Gastroesophageal sphincter (tissue), 4 donors: Measurements from ENCODE around the gene CCNDBP1. TPM values are rescaled to one million over a fixed set of nuclear protein-coding genes. Genes with fewer than 3 reads are reported as not detected.

ENCODE experiments used
- ATAC-seq: fragments of 150-250 bp; one replicate; pipeline ENCODE4 v1.9.1; 2016; ENCODE audit warnings: mild to moderate bottlenecking, moderate library complexity
- H3K27ac ChIP-seq, 4 donors: fragments of 200-600 bp; sonication (generic) in 3 of 4; 1 replicate in 3 of 4; 2 replicates in 1 of 4; pipeline ENCODE4 v1.5.1; 2016 to 2019
- H3K27me3 ChIP-seq: fragments of 200-600 bp; sonication (generic); one replicate; pipeline ENCODE4 v1.5.1; 2019
- H3K36me3 ChIP-seq, 2 donors: fragments of 200-600 bp; sonication (generic); one replicate each; pipeline ENCODE4 v1.5.1; 2019; ENCODE audit warnings: control low read depth in 1 of 2
- H3K4me1 ChIP-seq, 3 donors: fragments of 200-600 bp; sonication (generic); 1 replicate in 2 of 3; 2 replicates in 1 of 3; pipeline ENCODE4 v1.5.1; 2016 to 2019; ENCODE audit warnings: control low read depth in 2 of 3
- H3K4me3 ChIP-seq, 2 donors: fragments of 200-600 bp; sonication (generic); one replicate each; pipeline ENCODE4 v1.5.1; 2019; ENCODE audit warnings: mild to moderate bottlenecking in 1 of 2, moderate library complexity in 1 of 2
- H3K9me3 ChIP-seq, 3 donors: fragments of 200-600 bp; sonication (generic); one replicate each; pipeline ENCODE4 v1.5.1; 2017 to 2019; ENCODE audit warnings: control low read depth in 2 of 3
- CTCF ChIP-seq, 4 experiments: fragments of 200-600 bp in 2 of 4; fragments of 450-650 bp in 2 of 4; sonication (generic) in 1 of 4; IDR thresholded peaks; one replicate each; pipeline ENCODE4 v1.5.1; 2017 to 2019; ENCODE audit warnings: antibody characterized with exemption in 4 of 4, mild to moderate bottlenecking in 2 of 4, moderate library complexity in 2 of 4
- EP300 ChIP-seq: sonication (generic); formaldehyde crosslinking; IDR thresholded peaks from one replicate; pipeline ENCODE4 v1.6.1; 2017; ENCODE audit warnings: antibody characterized with exemption, mild to moderate bottlenecking
- POLR2A ChIP-seq, 2 donors: fragments of 450-650 bp; IDR thresholded peaks; one replicate each; pipeline ENCODE4 v1.6.1; 2017; ENCODE audit warnings: antibody characterized with exemption in 2 of 2, mild to moderate bottlenecking in 2 of 2, moderate library complexity in 1 of 2
- POLR2AphosphoS5 ChIP-seq: sonication (generic); formaldehyde crosslinking; IDR thresholded peaks from one replicate; pipeline ENCODE4 v1.6.1; 2017; ENCODE audit warnings: antibody characterized with exemption
- WGBS, 2 donors: methylation state at CpG; one replicate each; pipeline ENCODE4 v1.1.5; 2018; ENCODE audit warnings: low coverage in 1 of 2; 5-methylcytosine and 5-hydroxymethylcytosine counted together
- total RNA-seq, 4 donors: library from RNA; depleted of rRNA; stranded (reverse); fragments of >200 nt; gene quantifications; one replicate each; pipeline ENCODE4 v1.1.0, GENCODE V29; 2016

CCNDBP1 gene
- total RNA-seq, 4 donors from 2014 or later: 43.0 to 70.9 (median 54.1) TPM

GRCh38 chr15:43209059-43209824 lies 24.0 kb downstream of the CCNDBP1 start:
- Histone ChIP-seq H3K27ac (no peak overlapping the region), H3K4me3 (no peak overlapping the region), H3K27me3 (peaks cover 46% of the 10 kb centered on the region), H3K36me3 (no peaks in the 10 kb centered on the region), H3K4me1 (peaks cover 0 to 2% (median 0%) of the 10 kb centered on the region in 3 donors), H3K9me3 (no peaks in the 10 kb centered on the region)
- WGBS, 2 donors: 48 to 100% methylated on average over 1 to 4 of the region's 13 CpGs
- no peak for ATAC-seq
- TF ChIP-seq EP300 (no peak), POLR2A (IDR thresholded peaks at IDR 0.05) (no peak), CTCF (IDR thresholded peaks at IDR 0.05) (no peak), POLR2AphosphoS5 (no peak)

GRCh38 chr15:43210172-43210745 lies 25.1 kb downstream of the CCNDBP1 start:
- Histone ChIP-seq H3K4me1 (no peaks in the 10 kb centered on the region), H3K36me3 (no peaks in the 10 kb centered on the region), H3K9me3 (no peaks in the 10 kb centered on the region), H3K4me3 (no peak overlapping the region), H3K27me3 (peaks cover 46% of the 10 kb centered on the region), H3K27ac (no peak overlapping the region)
- no peak for ATAC-seq
- 74 to 80% methylated on average over 6 to 10 of the region's 15 CpGs for WGBS, 2 donors
- no peak for TF ChIP-seq CTCF (IDR thresholded peaks at IDR 0.05)
- no peak for TF ChIP-seq POLR2AphosphoS5
- TF ChIP-seq EP300: no peak
- no peak for TF ChIP-seq POLR2A (IDR thresholded peaks at IDR 0.05)

GRCh38 chr15:43210807-43211206 lies 25.6 kb downstream of the CCNDBP1 start:
- H3K9me3 ChIP-seq: no peaks in the 10 kb centered on the region
- 75 to 83% methylated on average over 3 of the region's 9 CpGs for WGBS, 2 donors
- H3K27me3 ChIP-seq: peaks cover 46% of the 10 kb centered on the region
- TF ChIP-seq POLR2AphosphoS5: no peak
- no peak for TF ChIP-seq POLR2A (IDR thresholded peaks at IDR 0.05)
- TF ChIP-seq CTCF (IDR thresholded peaks at IDR 0.05): no peak
- TF ChIP-seq EP300: no peak
- no peaks in the 10 kb centered on the region for H3K36me3 ChIP-seq
- no peaks in the 10 kb centered on the region for H3K4me1 ChIP-seq
- no peak overlapping the region for H3K4me3 ChIP-seq
- no peak overlapping the region for H3K27ac ChIP-seq
- no peak for ATAC-seq

DNA sequence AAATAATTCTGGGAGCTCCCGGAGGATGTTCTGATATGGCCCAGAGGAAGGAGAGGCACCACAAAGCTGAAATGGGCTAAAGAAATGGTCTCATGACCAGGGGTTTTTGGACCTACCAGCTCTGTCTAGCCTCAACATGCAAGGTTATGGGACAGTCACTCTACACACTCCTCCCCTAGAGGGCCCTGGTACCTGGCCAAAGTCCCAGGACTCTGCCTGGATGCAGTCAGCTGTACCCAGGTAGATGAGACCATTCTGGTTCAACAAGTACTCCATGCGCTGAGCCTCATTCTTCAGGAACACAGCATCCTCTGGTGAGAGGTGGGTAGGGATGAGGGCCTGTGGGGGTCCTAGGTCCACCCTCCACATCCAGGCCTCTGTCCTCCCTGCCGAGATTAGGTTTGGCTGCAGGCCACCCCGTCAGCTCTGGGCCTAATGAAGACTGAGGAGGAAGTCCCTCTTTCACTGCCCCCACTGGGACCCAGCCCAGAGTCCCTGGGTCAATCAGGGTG lies 26.1 kb downstream of the CCNDBP1 start:
- 100% methylated on average over 1 of the region's 4 CpGs; no CpG with 5 or more reads in 1 of the 2 donors for WGBS, 2 donors
- H3K9me3 ChIP-seq: no peaks in the 10 kb centered on the region
- TF ChIP-seq CTCF (IDR thresholded peaks at IDR 0.05): no peak
- no peak for TF ChIP-seq POLR2A (IDR thresholded peaks at IDR 0.05)
- TF ChIP-seq EP300: no peak
- no peak for TF ChIP-seq POLR2AphosphoS5
- no peak overlapping the region for H3K27ac ChIP-seq
- ATAC-seq: no peak
- H3K4me1 ChIP-seq: no peaks in the 10 kb centered on the region
- no peaks in the 10 kb centered on the region for H3K36me3 ChIP-seq
- H3K4me3 ChIP-seq: no peak overlapping the region
- peaks cover 46% of the 10 kb centered on the region for H3K27me3 ChIP-seq
